IMR-90 (cell line): ENCODE results near the gene RALGAPA2. TPM values are rescaled to one million over a fixed set of nuclear protein-coding genes. Genes with fewer than 3 reads are reported as not detected.

Source experiments
- ATAC-seq: fragments of 200-7000 bp; cut with Tn5 transposase; 2 replicates; pipeline ENCODE4 v1.9.1; 2020; ENCODE audit warnings: low read depth, mild to moderate bottlenecking, moderate library complexity
- BruUV-seq: library from RNA; stranded (reverse); fragments of 400-500 nt; replicated peaks from 2 replicates; lab custom pipeline; 2021; lab: Mats Ljungman, UMichigan
- CTCF ChIA-PET: fragments of 300-600 bp; formaldehyde crosslinking; extraction: SDS; loops from one replicate; lab custom pipeline; 2021; ENCODE audit warnings: antibody characterized with exemption; lab: Yijun Ruan, JAX
- POLR2A ChIA-PET: fragments of 300-600 bp; sonication (Branson Sonifier 250); formaldehyde crosslinking; loops from one replicate; lab custom pipeline; 2022; ENCODE audit warnings: antibody characterized with exemption; ENCODE audit not compliant: unreplicated experiment; lab: Charles Lee
- DNase-seq: peaks from one replicate; pipeline ENCODE4 v3.0.0; 2013
- H2AFZ ChIP-seq: replicated peaks from 2 replicates; pipeline ENCODE3; 2013; ENCODE audit warnings: low read length, mild to moderate bottlenecking; ENCODE audit not compliant: poor library complexity
- H2AK5ac ChIP-seq: 2 replicates; pipeline ENCODE4 v1.6.1; 2013; ENCODE audit warnings: low read depth, low read length, inconsistent platforms
- H2AK9ac ChIP-seq: replicated peaks from 2 replicates; pipeline ENCODE3; 2013; ENCODE audit warnings: mild to moderate bottlenecking, low read depth, low read length, moderate library complexity; ENCODE audit not compliant: poor library complexity
- H2BK120ac ChIP-seq: 2 replicates; pipeline ENCODE4 v1.6.1; 2013; ENCODE audit warnings: low read depth, low read length, inconsistent platforms
- H2BK15ac ChIP-seq: 3 replicates; pipeline ENCODE4 v1.6.1; 2013; ENCODE audit warnings: low read depth, low read length, inconsistent platforms
- H2BK20ac ChIP-seq: 2 replicates; pipeline ENCODE4 v1.6.1; 2013; ENCODE audit warnings: low read depth, mild to moderate bottlenecking, inconsistent platforms, low read length, moderate library complexity
- H2BK5ac ChIP-seq: 2 replicates; pipeline ENCODE4 v1.6.1; 2013; ENCODE audit warnings: mild to moderate bottlenecking, low read depth, low read length, inconsistent platforms; ENCODE audit not compliant: poor library complexity, severe bottlenecking
- H3K14ac ChIP-seq: replicated peaks from 2 replicates; pipeline ENCODE4 v1.6.1; 2013; ENCODE audit warnings: low read depth, low read length, inconsistent platforms
- H3K18ac ChIP-seq: 2 replicates; pipeline ENCODE4 v1.6.1; 2013; ENCODE audit warnings: low read depth, low read length, control low read depth
- H3K23ac ChIP-seq: 2 replicates; pipeline ENCODE4 v1.6.1; 2013; ENCODE audit warnings: low read depth, low read length, inconsistent platforms
- H3K27ac ChIP-seq: 2 replicates; pipeline ENCODE4 v1.5.1; 2013; ENCODE audit warnings: mild to moderate bottlenecking, control low read depth, low read length; ENCODE audit not compliant: insufficient read depth
- H3K27me3 ChIP-seq: 2 replicates; pipeline ENCODE4 v1.6.1; 2013; ENCODE audit warnings: low read length; ENCODE audit not compliant: control insufficient read depth, insufficient read depth
- H3K36me3 ChIP-seq: 2 replicates; pipeline ENCODE4 v1.6.1; 2013; ENCODE audit warnings: low read length, mixed read lengths; ENCODE audit not compliant: control insufficient read depth, insufficient read depth
- H3K4ac ChIP-seq: 2 replicates; pipeline ENCODE4 v1.6.1; 2013; ENCODE audit warnings: low read depth, low read length, inconsistent platforms
- H3K4me1 ChIP-seq: 2 replicates; pipeline ENCODE4 v1.6.1; 2013; ENCODE audit warnings: low read length, mixed read lengths; ENCODE audit not compliant: control insufficient read depth, insufficient read depth
- H3K4me2 ChIP-seq: 2 replicates; pipeline ENCODE4 v1.6.1; 2013; ENCODE audit warnings: low read depth, mild to moderate bottlenecking, control low read depth, low read length, moderate library complexity
- H3K4me3 ChIP-seq: 2 replicates; pipeline ENCODE4 v1.5.1; 2013; ENCODE audit warnings: low read depth, mild to moderate bottlenecking, control low read depth, low read length, moderate library complexity; ENCODE audit not compliant: insufficient read depth
- H3K56ac ChIP-seq: 2 replicates; pipeline ENCODE4 v1.6.1; 2013; ENCODE audit warnings: low read length, inconsistent platforms; ENCODE audit not compliant: insufficient read depth; ENCODE audit errors: extremely low read depth
- H3K79me1 ChIP-seq, 2 experiments: 2 replicates each; pipeline ENCODE4 v1.6.1; 2013; ENCODE audit warnings: low read length in 2 of 2, inconsistent platforms in 1 of 2, low read depth in 1 of 2
- H3K9ac ChIP-seq: 2 replicates; pipeline ENCODE4 v1.6.1; 2013; ENCODE audit warnings: low read depth, low read length, control low read depth
- H3K9me1 ChIP-seq: 2 replicates; pipeline ENCODE4 v1.6.1; 2013; ENCODE audit warnings: low read length, inconsistent platforms; ENCODE audit not compliant: insufficient read depth
- H3K9me3 ChIP-seq: 2 replicates; pipeline ENCODE4 v1.6.1; 2013; ENCODE audit warnings: low read length; ENCODE audit not compliant: control insufficient read depth, insufficient read depth
- H4K20me1 ChIP-seq: 2 replicates; pipeline ENCODE4 v1.6.1; 2013; ENCODE audit warnings: low read length, inconsistent platforms; ENCODE audit not compliant: insufficient read depth
- H4K5ac ChIP-seq: 2 replicates; pipeline ENCODE4 v1.6.1; 2013; ENCODE audit warnings: mild to moderate bottlenecking, low read depth, low read length, control low read depth
- H4K8ac ChIP-seq, 2 experiments: 2 replicates each; pipeline ENCODE4 v1.6.1; 2013; ENCODE audit warnings: low read depth in 2 of 2, low read length in 2 of 2, control low read depth in 1 of 2, inconsistent platforms in 1 of 2
- H4K91ac ChIP-seq: 2 replicates; pipeline ENCODE4 v1.6.1; 2013; ENCODE audit warnings: low read depth, low read length, inconsistent platforms; ENCODE audit not compliant: insufficient read depth
- BHLHE40 ChIP-seq: fragments of 150-350 bp; IDR thresholded peaks from 2 replicates; pipeline ENCODE4 v1.6.1; 2016; ENCODE audit warnings: mild to moderate bottlenecking, low read depth, low read length
- CEBPB ChIP-seq: IDR thresholded peaks from 2 replicates; pipeline ENCODE4 v1.6.1; 2012; ENCODE audit warnings: low read depth, low read length, improper control_type of control experiment
- CTCF ChIP-seq: conservative IDR thresholded peaks from 2 replicates; pipeline ENCODE4 v1.5.1; 2012; ENCODE audit warnings: mild to moderate bottlenecking, low read depth, low read length, improper control_type of control experiment
- MAFK ChIP-seq: IDR thresholded peaks from 2 replicates; pipeline ENCODE4 v1.6.1; 2012; ENCODE audit warnings: low read depth, low read length, improper control_type of control experiment
- MAZ ChIP-seq: IDR thresholded peaks from 2 replicates; pipeline ENCODE4 v1.6.1; 2012; ENCODE audit warnings: low read depth, mild to moderate bottlenecking, low read length, improper control_type of control experiment, moderate library complexity, borderline replicate concordance
- MXI1 ChIP-seq: IDR thresholded peaks from 2 replicates; pipeline ENCODE4 v1.6.1; 2012; ENCODE audit warnings: low read depth, mild to moderate bottlenecking, low read length, moderate library complexity, borderline replicate concordance
- NFE2L2 ChIP-seq: fragments of 150-350 bp; IDR thresholded peaks from 2 replicates; pipeline ENCODE4 v1.6.1; 2016; ENCODE audit warnings: low read depth, mild to moderate bottlenecking, low read length
- RAD21 ChIP-seq: IDR thresholded peaks from 2 replicates; pipeline ENCODE4 v1.6.1; 2012; ENCODE audit warnings: low read length, improper control_type of control experiment
- RCOR1 ChIP-seq: IDR thresholded peaks from 2 replicates; pipeline ENCODE4 v1.6.1; 2012; ENCODE audit warnings: mild to moderate bottlenecking, low read length, improper control_type of control experiment; ENCODE audit not compliant: insufficient replicate concordance
- USF2 ChIP-seq: fragments of 150-350 bp; IDR thresholded peaks from 2 replicates; pipeline ENCODE4 v1.6.1; 2017; ENCODE audit warnings: mild to moderate bottlenecking, antibody characterized with exemption, low read length, low read depth
- WGBS, 2 experiments: methylation state at CpG; one replicate each; pipeline versions ENCODE4 v1.1.5 to v1.1.7; 2013; ENCODE audit warnings: missing lambda C conversion rate in 2 of 2; ENCODE audit not compliant: insufficient read length in 1 of 2; ENCODE audit errors: extremely low coverage in 2 of 2; 5-methylcytosine and 5-hydroxymethylcytosine counted together
- dilution Hi-C: fragments of 300-500 bp; cut with HindIII; formaldehyde crosslinking; loops from one replicate; pipeline ENCODE4 v1.14.3; 2018; ENCODE audit warnings: low sequenced_read_pairs; ENCODE audit not compliant: unreplicated experiment
- in situ Hi-C: fragments of 300-500 bp; cut with MboI; formaldehyde crosslinking; loops from 3 replicates; pipeline ENCODE4 v1.14.3; 2019; ENCODE audit warnings: low sequenced_read_pairs, inconsistent platforms, mixed read lengths
- intact Hi-C: fragments of 100-400 bp; cut with micrococcal nuclease; formaldehyde crosslinking; loops from 2 replicates; pipeline ENCODE4 v1.10.0; 2022
- polyA plus RNA-seq, 3 experiments: library from polyadenylated mRNA; depleted of rRNA; stranded (reverse); fragments of >200 nt; gene quantifications; 2 replicates each; pipeline ENCODE4 v1.2.3, GENCODE V29; 2012; ENCODE audit warnings: low replicate concordance in 1 of 3
- total RNA-seq: library from RNA; depleted of rRNA; stranded (reverse); fragments of >200 nt; gene quantifications from 2 replicates; pipeline ENCODE4 v1.2.3, GENCODE V29; 2012
- TF ChIP-seq, protein P1 (sequence below): fragments of 150-350 bp; IDR thresholded peaks from 2 replicates; pipeline ENCODE4 v1.6.1; 2016; ENCODE audit warnings: low read depth, mild to moderate bottlenecking, low read length, moderate library complexity, borderline replicate concordance

Gene RALGAPA2
- total and polyA plus RNA-seq, 2 of the 4 experiments (the other 2 are of a cell fraction), result 1.3 to 3.9 TPM

GRCh38 chr20:20627471-20627870, 85.0 kb downstream of the RALGAPA2 start:
- H3K23ac ChIP-seq, result no peak overlapping the region
- no peak overlapping the region for H3K18ac ChIP-seq
- no TSS peak for BruUV-seq
- no peaks in the 10 kb centered on the region for H3K9me3 ChIP-seq
- no peak overlapping the region for H2BK5ac ChIP-seq
- TF ChIP-seq CTCF, result no peak
- no peak for TF ChIP-seq RAD21
- TF ChIP-seq MAFK, result no peak
- no peak for TF ChIP-seq MXI1
- TF ChIP-seq BHLHE40, result no peak
- no peak for TF ChIP-seq NFE2L2
- no peak for TF ChIP-seq CEBPB
- TF ChIP-seq USF2, result no peak
- TF ChIP-seq, protein P1, sequence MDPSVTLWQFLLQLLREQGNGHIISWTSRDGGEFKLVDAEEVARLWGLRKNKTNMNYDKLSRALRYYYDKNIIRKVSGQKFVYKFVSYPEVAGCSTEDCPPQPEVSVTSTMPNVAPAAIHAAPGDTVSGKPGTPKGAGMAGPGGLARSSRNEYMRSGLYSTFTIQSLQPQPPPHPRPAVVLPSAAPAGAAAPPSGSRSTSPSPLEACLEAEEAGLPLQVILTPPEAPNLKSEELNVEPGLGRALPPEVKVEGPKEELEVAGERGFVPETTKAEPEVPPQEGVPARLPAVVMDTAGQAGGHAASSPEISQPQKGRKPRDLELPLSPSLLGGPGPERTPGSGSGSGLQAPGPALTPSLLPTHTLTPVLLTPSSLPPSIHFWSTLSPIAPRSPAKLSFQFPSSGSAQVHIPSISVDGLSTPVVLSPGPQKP, result no peak
- TF ChIP-seq MAZ, result no peak
- TF ChIP-seq RCOR1, result no peak
- H3K36me3 ChIP-seq, result no peaks in the 10 kb centered on the region; the same call in 1 of the 2 replicates
- H2AK5ac ChIP-seq, result no peak overlapping the region
- no peak overlapping the region for H3K4me2 ChIP-seq
- ChIA-PET POLR2A (no interaction called here), CTCF (no interaction called here)
- ATAC-seq (no peak), DNase-seq (no peak)
- H2BK15ac ChIP-seq, result no peak overlapping the region
- no peak overlapping the region for H2BK120ac ChIP-seq
- no peaks in the 10 kb centered on the region for H3K79me1 ChIP-seq
- H3K27ac ChIP-seq, result no peak overlapping the region
- no peak overlapping the region for H3K4ac ChIP-seq
- no CpG with 5 or more reads among the region's 4 CpGs for WGBS, 2 experiments
- H2AFZ ChIP-seq, result no peak overlapping the region
- in situ Hi-C loops, result no loop called here
- dilution Hi-C loops, result no loop called here
- H3K9ac ChIP-seq, result no peak overlapping the region
- no peaks in the 10 kb centered on the region for H3K4me1 ChIP-seq
- no peak overlapping the region for H2AK9ac ChIP-seq
- H4K8ac ChIP-seq, result no peak overlapping the region
- no peak overlapping the region for H2BK20ac ChIP-seq
- no peak overlapping the region for H3K56ac ChIP-seq
- H3K14ac ChIP-seq, result no peak overlapping the region
- no peaks in the 10 kb centered on the region for H3K27me3 ChIP-seq
- intact Hi-C loops, result no loop called here
- no peak overlapping the region for H4K5ac ChIP-seq
- H3K9me1 ChIP-seq, result no peaks in the 10 kb centered on the region
- H4K91ac ChIP-seq, result no peak overlapping the region
- H3K4me3 ChIP-seq, result no peak overlapping the region
- H4K20me1 ChIP-seq, result no peaks in the 10 kb centered on the region
